MM.1S (cell line): ENCODE data around the gene FOXP1.

Experiments
- DNase-seq: peaks from one replicate; pipeline ENCODE4 v3.0.0-alpha.2; 2015
- H2AFZ ChIP-seq: fragments of 300-600 bp; sonication (generic); 2 replicates; pipeline ENCODE4 v1.6.0; 2016; ENCODE audit warnings: antibody characterized with exemption, low read length
- H3F3A ChIP-seq: fragments of 300-600 bp; sonication (generic); 2 replicates; pipeline ENCODE4 v1.6.1; 2016; ENCODE audit warnings: mild to moderate bottlenecking, antibody characterized with exemption, low read length, moderate library complexity, mixed read lengths; ENCODE audit not compliant: insufficient read depth
- H3K27ac ChIP-seq: fragments of 300-600 bp; sonication (generic); 2 replicates; pipeline ENCODE4 v1.5.1; 2016; ENCODE audit warnings: mild to moderate bottlenecking, low read length
- H3K27me3 ChIP-seq: fragments of 300-600 bp; sonication (generic); replicated peaks from 2 replicates; pipeline ENCODE4 v1.6.0; 2016; ENCODE audit warnings: low read length; ENCODE audit not compliant: insufficient read depth
- H3K36me3 ChIP-seq: fragments of 300-600 bp; sonication (generic); replicated peaks from 2 replicates; pipeline ENCODE4 v1.6.1; 2016; ENCODE audit warnings: mild to moderate bottlenecking, low read length, mixed read lengths; ENCODE audit not compliant: insufficient read depth
- H3K4me1 ChIP-seq: fragments of 300-600 bp; sonication (generic); 2 replicates; pipeline ENCODE4 v1.6.1; 2016; ENCODE audit warnings: low read length, mixed read lengths
- H3K4me2 ChIP-seq: fragments of 300-600 bp; sonication (generic); 2 replicates; pipeline ENCODE4 v1.6.0; 2016; ENCODE audit warnings: low read depth, low read length
- H3K4me3 ChIP-seq: fragments of 300-600 bp; sonication (generic); 2 replicates; pipeline ENCODE4 v1.5.1; 2016; ENCODE audit warnings: low read length, mixed read lengths
- H3K79me2 ChIP-seq: fragments of 300-600 bp; sonication (generic); 2 replicates; pipeline ENCODE4 v1.6.1; 2016; ENCODE audit warnings: mixed run types, low read length, mixed read lengths
- H3K9ac ChIP-seq: fragments of 300-600 bp; sonication (generic); 2 replicates; pipeline ENCODE4 v1.6.1; 2016; ENCODE audit warnings: low read length, mixed read lengths
- H3K9me2 ChIP-seq: fragments of 300-600 bp; sonication (generic); replicated peaks from 2 replicates; pipeline ENCODE4 v1.6.1; 2016; ENCODE audit warnings: mild to moderate bottlenecking, low read length, mixed read lengths; ENCODE audit not compliant: insufficient read depth
- H3K9me3 ChIP-seq: fragments of 300-600 bp; sonication (generic); replicated peaks from 2 replicates; pipeline ENCODE4 v1.6.1; 2016; ENCODE audit warnings: mild to moderate bottlenecking, low read length, mixed read lengths; ENCODE audit not compliant: insufficient read depth
- H4K20me1 ChIP-seq: fragments of 300-600 bp; sonication (generic); 2 replicates; pipeline ENCODE4 v1.6.1; 2016; ENCODE audit warnings: mild to moderate bottlenecking, low read length, moderate library complexity, mixed read lengths; ENCODE audit not compliant: insufficient read depth
- CTCF ChIP-seq: fragments of 300-600 bp; sonication (generic); IDR thresholded peaks from 2 replicates; pipeline ENCODE4 v1.5.1; 2016; ENCODE audit warnings: antibody characterized with exemption, low read length, mixed read lengths
- EZH2 ChIP-seq: fragments of 300-600 bp; sonication (generic); optimal IDR thresholded peaks from 2 replicates; pipeline ENCODE3; 2017; ENCODE audit warnings: low read depth, mild to moderate bottlenecking, antibody characterized with exemption, low read length, mixed read lengths
- EZH2phosphoT487 ChIP-seq: fragments of 300-600 bp; sonication (generic); IDR thresholded peaks from 2 replicates; pipeline ENCODE4 v1.6.1; 2018; ENCODE audit warnings: antibody characterized with exemption, low read length

FOXP1 gene

GRCh38 chr3:71348001-71348632, 235.4 kb downstream of the FOXP1 start:
- Histone ChIP-seq H3K79me2 (no peaks in the 10 kb centered on the region), H3F3A (no peaks in the 10 kb centered on the region), H3K4me3 (no peak overlapping the region), H3K9me2 (no peaks in the 10 kb centered on the region), H3K9ac (no peak overlapping the region), H3K4me2 (no peak overlapping the region), H3K9me3 (no peaks in the 10 kb centered on the region), H3K27ac (no peak overlapping the region), H3K4me1 (no peaks in the 10 kb centered on the region), H2AFZ (no peak overlapping the region), H4K20me1 (no peaks in the 10 kb centered on the region), H3K27me3 (no peaks in the 10 kb centered on the region), H3K36me3 (no peaks in the 10 kb centered on the region)
- no peak for DNase-seq
- TF ChIP-seq EZH2phosphoT487, result no peak
- TF ChIP-seq CTCF, result no peak
- no peak for TF ChIP-seq EZH2

- Histone ChIP-seq H3K9ac (no peak overlapping the region), H3K27me3 (no peaks in the 10 kb centered on the region), H3K4me3 (no peak overlapping the region), H4K20me1 (no peaks in the 10 kb centered on the region), H3K9me2 (no peaks in the 10 kb centered on the region), H3F3A (no peaks in the 10 kb centered on the region), H3K4me2 (no peak overlapping the region), H3K9me3 (no peaks in the 10 kb centered on the region), H3K4me1 (no peaks in the 10 kb centered on the region), H3K79me2 (no peaks in the 10 kb centered on the region), H3K36me3 (no peaks in the 10 kb centered on the region), H3K27ac (no peak overlapping the region), H2AFZ (no peak overlapping the region)
- no peak for DNase-seq
- TF ChIP-seq EZH2 (no peak), CTCF (no peak), EZH2phosphoT487 (no peak)
These were observed 237.5 kb downstream of the FOXP1 start for GRCh38 chr3:71346061-71346460.

GRCh38 chr3:71345429-71346040, 238.0 kb downstream of the FOXP1 start:
- H3K27ac ChIP-seq, result no peak overlapping the region
- H3K4me3 ChIP-seq, result no peak overlapping the region
- no peak overlapping the region for H3K9ac ChIP-seq
- no peaks in the 10 kb centered on the region for H4K20me1 ChIP-seq
- TF ChIP-seq EZH2phosphoT487 (no peak), CTCF (no peak), EZH2 (no peak)
- no peaks in the 10 kb centered on the region for H3K79me2 ChIP-seq
- H3K27me3 ChIP-seq, result no peaks in the 10 kb centered on the region
- H2AFZ ChIP-seq, result no peak overlapping the region
- no peaks in the 10 kb centered on the region for H3K9me2 ChIP-seq
- no peak overlapping the region for H3K4me2 ChIP-seq
- no peaks in the 10 kb centered on the region for H3K9me3 ChIP-seq
- H3F3A ChIP-seq, result no peaks in the 10 kb centered on the region
- no peak for DNase-seq
- no peaks in the 10 kb centered on the region for H3K36me3 ChIP-seq
- no peaks in the 10 kb centered on the region for H3K4me1 ChIP-seq
